HepG2 (cell line): Measurements from ENCODE around the gene MUL1. TPM values are rescaled to one million over a fixed set of nuclear protein-coding genes. Genes with fewer than 3 reads are reported as not detected.
A peak's percentile ranks its signal among the peaks of the same experiment; 100 is the strongest.

Experiments
- GZF1 ChIP-seq: sonication (generic); formaldehyde crosslinking; IDR thresholded peaks from 2 replicates; pipeline ENCODE4 v1.5.1; 2020; ENCODE audit warnings: mild to moderate bottlenecking, missing genetic modification reagents
- HOXA7 ChIP-seq: sonication (generic); formaldehyde crosslinking; IDR thresholded peaks from 2 replicates; pipeline ENCODE4 v1.8.1; 2022; ENCODE audit warnings: mild to moderate bottlenecking, missing genetic modification reagents, moderate library complexity
- KLF11 ChIP-seq: IDR thresholded peaks from 2 replicates; pipeline ENCODE4 v1.6.1; 2016; ENCODE audit warnings: missing compliant biosample characterization
- SP2 ChIP-seq: sonication (generic); formaldehyde crosslinking; IDR thresholded peaks from 2 replicates; pipeline ENCODE4 v1.5.1; 2020; ENCODE audit warnings: mild to moderate bottlenecking, missing genetic modification reagents
- U2AF1 ChIP-seq: fragments of 200-400 bp; formaldehyde crosslinking; optimal IDR thresholded peaks from 2 replicates; pipeline ENCODE3; 2017; ENCODE audit warnings: mild to moderate bottlenecking, low read depth, low read length
- ZNF121 ChIP-seq: sonication (generic); formaldehyde crosslinking; IDR thresholded peaks from 2 replicates; pipeline ENCODE4 v1.5.0; 2020; ENCODE audit warnings: mild to moderate bottlenecking, missing genetic modification reagents
- ZNF225 ChIP-seq: sonication (generic); formaldehyde crosslinking; IDR thresholded peaks from 2 replicates; pipeline ENCODE4 v1.4.0; 2020; ENCODE audit warnings: mild to moderate bottlenecking, missing genetic modification reagents
- ZNF234 ChIP-seq: sonication (generic); formaldehyde crosslinking; conservative IDR thresholded peaks from 2 replicates; pipeline ENCODE4 v1.5.1; 2020; ENCODE audit warnings: mild to moderate bottlenecking, missing genetic modification reagents
- ZNF615 ChIP-seq: sonication (generic); formaldehyde crosslinking; IDR thresholded peaks from 2 replicates; pipeline ENCODE4 v1.5.0; 2020; ENCODE audit warnings: mild to moderate bottlenecking, missing genetic modification reagents, borderline replicate concordance
- polyA plus RNA-seq, 8 experiments: library from polyadenylated mRNA; depleted of rRNA in 3 of 8; stranded (reverse) in 7 of 8; unstranded in 1 of 8; fragments of >200 nt; fragmentation: Illumina TruSeq in 4 of 8; extraction: Trizol in 4 of 8; gene quantifications; 2 replicates each; pipeline versions ENCODE4 v1.2.1 to v1.2.3, GENCODE V29; 2011 to 2016; ENCODE audit warnings: low read depth in 4 of 8, missing spikeins in 1 of 8, mixed read lengths in 1 of 8; ENCODE audit not compliant: insufficient read depth in 1 of 8
- total RNA-seq, 5 experiments: library from RNA; depleted of rRNA; stranded (reverse); fragments of >200 nt; fragmentation: Illumina TruSeq; extraction: Trizol; gene quantifications; 2 replicates each; pipeline ENCODE4 v1.2.3, GENCODE V29; 2016; ENCODE audit warnings: low read depth in 1 of 5
- TF ChIP-seq, protein P1 (sequence below): sonication (generic); formaldehyde crosslinking; IDR thresholded peaks from 2 replicates; pipeline ENCODE4 v1.5.1; 2020; ENCODE audit warnings: mild to moderate bottlenecking, missing genetic modification reagents, borderline replicate concordance
- TF ChIP-seq, protein P2 (sequence below): sonication (generic); formaldehyde crosslinking; IDR thresholded peaks from 2 replicates; pipeline ENCODE4 v1.4.0; 2020; ENCODE audit warnings: missing genetic modification reagents
- TF ChIP-seq, protein P3 (sequence below): sonication (generic); formaldehyde crosslinking; IDR thresholded peaks from 2 replicates; pipeline ENCODE4 v1.5.0; 2020; ENCODE audit warnings: mild to moderate bottlenecking, missing genetic modification reagents
- TF ChIP-seq, protein P4 (sequence below): sonication (generic); formaldehyde crosslinking; IDR thresholded peaks from 2 replicates; pipeline ENCODE4 v1.4.0; 2020; ENCODE audit warnings: missing genetic modification reagents
- TF ChIP-seq, protein P5 (sequence below): sonication (generic); formaldehyde crosslinking; IDR thresholded peaks from 2 replicates; pipeline ENCODE4 v1.8.1; 2023; ENCODE audit warnings: mild to moderate bottlenecking, moderate library complexity, missing genetic modification reagents

MUL1 gene
- total and polyA plus RNA-seq, 2 of the 13 experiments (the other 11 are each of a cell fraction or from before 2014, with no cell fraction given), result 21.5 to 26.5 TPM

DNA sequence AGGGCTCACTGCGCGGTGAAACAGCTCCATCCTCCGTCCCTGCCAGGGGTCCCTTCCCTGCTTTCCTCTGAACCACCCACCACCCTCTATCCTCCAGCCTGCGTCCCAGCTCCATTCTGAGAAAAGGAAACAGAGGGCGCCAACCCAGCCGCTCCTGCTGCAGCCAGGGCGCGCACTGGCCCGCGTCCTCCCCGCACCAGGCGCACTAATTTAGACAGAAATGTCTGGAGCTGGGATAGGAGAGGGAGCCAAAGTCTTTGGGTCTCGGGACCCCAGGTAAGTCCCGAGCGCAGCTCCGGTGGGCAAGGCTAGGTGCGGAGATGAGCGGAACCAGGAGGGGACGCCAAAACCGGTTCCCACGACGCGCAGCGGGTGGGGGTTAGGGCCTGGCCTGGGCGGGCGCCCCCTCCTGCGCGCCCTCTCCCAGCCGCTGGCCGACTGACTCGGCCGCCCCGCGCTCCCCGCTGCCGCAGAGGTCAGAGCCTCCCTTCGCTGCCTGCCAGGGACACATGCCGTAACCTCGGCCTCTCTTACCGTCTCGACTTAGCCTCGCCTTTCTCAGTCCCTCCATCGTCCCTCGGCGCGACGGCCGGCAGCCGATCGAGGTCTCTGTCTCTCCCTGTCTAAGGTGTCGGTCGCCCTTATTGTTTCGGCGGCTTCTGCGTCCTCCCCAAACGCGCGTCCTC is 24.0 kb downstream of the MUL1 start (continued):
- TF ChIP-seq, protein P1, sequence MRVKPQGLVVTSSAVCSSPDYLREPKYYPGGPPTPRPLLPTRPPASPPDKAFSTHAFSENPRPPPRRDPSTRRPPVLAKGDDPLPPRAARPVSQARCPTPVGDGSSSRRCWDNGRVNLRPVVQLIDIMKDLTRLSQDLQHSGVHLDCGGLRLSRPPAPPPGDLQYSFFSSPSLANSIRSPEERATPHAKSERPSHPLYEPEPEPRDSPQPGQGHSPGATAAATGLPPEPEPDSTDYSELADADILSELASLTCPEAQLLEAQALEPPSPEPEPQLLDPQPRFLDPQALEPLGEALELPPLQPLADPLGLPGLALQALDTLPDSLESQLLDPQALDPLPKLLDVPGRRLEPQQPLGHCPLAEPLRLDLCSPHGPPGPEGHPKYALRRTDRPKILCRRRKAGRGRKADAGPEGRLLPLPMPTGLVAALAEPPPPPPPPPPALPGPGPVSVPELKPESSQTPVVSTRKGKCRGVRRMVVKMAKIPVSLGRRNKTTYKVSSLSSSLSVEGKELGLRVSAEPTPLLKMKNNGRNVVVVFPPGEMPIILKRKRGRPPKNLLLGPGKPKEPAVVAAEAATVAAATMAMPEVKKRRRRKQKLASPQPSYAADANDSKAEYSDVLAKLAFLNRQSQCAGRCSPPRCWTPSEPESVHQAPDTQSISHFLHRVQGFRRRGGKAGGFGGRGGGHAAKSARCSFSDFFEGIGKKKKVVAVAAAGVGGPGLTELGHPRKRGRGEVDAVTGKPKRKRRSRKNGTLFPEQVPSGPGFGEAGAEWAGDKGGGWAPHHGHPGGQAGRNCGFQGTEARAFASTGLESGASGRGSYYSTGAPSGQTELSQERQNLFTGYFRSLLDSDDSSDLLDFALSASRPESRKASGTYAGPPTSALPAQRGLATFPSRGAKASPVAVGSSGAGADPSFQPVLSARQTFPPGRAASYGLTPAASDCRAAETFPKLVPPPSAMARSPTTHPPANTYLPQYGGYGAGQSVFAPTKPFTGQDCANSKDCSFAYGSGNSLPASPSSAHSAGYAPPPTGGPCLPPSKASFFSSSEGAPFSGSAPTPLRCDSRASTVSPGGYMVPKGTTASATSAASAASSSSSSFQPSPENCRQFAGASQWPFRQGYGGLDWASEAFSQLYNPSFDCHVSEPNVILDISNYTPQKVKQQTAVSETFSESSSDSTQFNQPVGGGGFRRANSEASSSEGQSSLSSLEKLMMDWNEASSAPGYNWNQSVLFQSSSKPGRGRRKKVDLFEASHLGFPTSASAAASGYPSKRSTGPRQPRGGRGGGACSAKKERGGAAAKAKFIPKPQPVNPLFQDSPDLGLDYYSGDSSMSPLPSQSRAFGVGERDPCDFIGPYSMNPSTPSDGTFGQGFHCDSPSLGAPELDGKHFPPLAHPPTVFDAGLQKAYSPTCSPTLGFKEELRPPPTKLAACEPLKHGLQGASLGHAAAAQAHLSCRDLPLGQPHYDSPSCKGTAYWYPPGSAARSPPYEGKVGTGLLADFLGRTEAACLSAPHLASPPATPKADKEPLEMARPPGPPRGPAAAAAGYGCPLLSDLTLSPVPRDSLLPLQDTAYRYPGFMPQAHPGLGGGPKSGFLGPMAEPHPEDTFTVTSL (CRISPR knock-in tag), result no peak
- TF ChIP-seq, protein P2, sequence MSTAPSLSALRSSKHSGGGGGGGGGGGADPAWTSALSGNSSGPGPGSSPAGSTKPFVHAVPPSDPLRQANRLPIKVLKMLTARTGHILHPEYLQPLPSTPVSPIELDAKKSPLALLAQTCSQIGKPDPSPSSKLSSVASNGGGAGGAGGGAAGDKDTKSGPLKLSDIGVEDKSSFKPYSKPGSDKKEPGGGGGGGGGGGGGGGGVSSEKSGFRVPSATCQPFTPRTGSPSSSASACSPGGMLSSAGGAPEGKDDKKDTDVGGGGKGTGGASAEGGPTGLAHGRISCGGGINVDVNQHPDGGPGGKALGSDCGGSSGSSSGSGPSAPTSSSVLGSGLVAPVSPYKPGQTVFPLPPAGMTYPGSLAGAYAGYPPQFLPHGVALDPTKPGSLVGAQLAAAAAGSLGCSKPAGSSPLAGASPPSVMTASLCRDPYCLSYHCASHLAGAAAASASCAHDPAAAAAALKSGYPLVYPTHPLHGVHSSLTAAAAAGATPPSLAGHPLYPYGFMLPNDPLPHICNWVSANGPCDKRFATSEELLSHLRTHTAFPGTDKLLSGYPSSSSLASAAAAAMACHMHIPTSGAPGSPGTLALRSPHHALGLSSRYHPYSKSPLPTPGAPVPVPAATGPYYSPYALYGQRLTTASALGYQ (CRISPR knock-in tag), result no peak
- TF ChIP-seq, protein P3, sequence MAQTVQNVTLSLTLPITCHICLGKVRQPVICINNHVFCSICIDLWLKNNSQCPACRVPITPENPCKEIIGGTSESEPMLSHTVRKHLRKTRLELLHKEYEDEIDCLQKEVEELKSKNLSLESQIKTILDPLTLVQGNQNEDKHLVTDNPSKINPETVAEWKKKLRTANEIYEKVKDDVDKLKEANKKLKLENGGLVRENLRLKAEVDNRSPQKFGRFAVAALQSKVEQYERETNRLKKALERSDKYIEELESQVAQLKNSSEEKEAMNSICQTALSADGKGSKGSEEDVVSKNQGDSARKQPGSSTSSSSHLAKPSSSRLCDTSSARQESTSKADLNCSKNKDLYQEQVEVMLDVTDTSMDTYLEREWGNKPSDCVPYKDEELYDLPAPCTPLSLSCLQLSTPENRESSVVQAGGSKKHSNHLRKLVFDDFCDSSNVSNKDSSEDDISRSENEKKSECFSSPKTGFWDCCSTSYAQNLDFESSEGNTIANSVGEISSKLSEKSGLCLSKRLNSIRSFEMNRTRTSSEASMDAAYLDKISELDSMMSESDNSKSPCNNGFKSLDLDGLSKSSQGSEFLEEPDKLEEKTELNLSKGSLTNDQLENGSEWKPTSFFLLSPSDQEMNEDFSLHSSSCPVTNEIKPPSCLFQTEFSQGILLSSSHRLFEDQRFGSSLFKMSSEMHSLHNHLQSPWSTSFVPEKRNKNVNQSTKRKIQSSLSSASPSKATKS (CRISPR knock-in tag), result no peak
- TF ChIP-seq KLF11 (CRISPR knock-in tag) (no peak), ZNF121 (no peak), U2AF1 (no peak), ZNF615 (CRISPR knock-in tag) (no peak), GZF1 (CRISPR knock-in tag) (no peak), ZNF225 (CRISPR knock-in tag) (no peak; the same call in 1 of the 2 replicates), HOXA7 (CRISPR knock-in tag) (no peak), SP2 (CRISPR knock-in tag) (no peak), ZNF234 (CRISPR knock-in tag) (no peak)
- TF ChIP-seq, protein P4, sequence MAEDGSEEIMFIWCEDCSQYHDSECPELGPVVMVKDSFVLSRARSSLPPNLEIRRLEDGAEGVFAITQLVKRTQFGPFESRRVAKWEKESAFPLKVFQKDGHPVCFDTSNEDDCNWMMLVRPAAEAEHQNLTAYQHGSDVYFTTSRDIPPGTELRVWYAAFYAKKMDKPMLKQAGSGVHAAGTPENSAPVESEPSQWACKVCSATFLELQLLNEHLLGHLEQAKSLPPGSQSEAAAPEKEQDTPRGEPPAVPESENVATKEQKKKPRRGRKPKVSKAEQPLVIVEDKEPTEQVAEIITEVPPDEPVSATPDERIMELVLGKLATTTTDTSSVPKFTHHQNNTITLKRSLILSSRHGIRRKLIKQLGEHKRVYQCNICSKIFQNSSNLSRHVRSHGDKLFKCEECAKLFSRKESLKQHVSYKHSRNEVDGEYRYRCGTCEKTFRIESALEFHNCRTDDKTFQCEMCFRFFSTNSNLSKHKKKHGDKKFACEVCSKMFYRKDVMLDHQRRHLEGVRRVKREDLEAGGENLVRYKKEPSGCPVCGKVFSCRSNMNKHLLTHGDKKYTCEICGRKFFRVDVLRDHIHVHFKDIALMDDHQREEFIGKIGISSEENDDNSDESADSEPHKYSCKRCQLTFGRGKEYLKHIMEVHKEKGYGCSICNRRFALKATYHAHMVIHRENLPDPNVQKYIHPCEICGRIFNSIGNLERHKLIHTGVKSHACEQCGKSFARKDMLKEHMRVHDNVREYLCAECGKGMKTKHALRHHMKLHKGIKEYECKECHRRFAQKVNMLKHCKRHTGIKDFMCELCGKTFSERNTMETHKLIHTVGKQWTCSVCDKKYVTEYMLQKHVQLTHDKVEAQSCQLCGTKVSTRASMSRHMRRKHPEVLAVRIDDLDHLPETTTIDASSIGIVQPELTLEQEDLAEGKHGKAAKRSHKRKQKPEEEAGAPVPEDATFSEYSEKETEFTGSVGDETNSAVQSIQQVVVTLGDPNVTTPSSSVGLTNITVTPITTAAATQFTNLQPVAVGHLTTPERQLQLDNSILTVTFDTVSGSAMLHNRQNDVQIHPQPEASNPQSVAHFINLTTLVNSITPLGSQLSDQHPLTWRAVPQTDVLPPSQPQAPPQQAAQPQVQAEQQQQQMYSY (CRISPR knock-in tag), result no peak
- TF ChIP-seq, protein P5, sequence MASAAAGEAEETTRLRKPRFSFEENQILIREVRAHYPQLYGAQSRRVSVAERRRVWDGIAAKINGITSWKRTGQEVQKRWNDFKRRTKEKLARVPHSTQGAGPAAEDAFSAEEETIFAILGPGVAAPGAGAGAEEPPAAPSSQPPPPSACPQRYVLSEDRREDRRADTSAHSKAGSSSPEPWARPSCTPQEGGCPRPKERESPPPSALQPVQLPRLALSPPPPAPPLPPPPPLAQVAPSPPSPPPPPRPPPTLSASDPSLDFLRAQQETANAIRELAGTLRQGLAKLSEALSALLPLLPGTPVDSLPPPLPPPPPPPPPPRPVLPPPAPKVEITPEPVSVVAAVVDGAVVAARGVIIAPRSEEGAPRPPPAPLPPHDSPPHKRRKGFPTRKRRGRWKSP (CRISPR knock-in tag), result peak; percentile 42; the same call in 1 of the 2 replicates
